Stimulated activated CD4-positive, alpha-beta T cell treated with anti-CD3 and anti-CD28 coated beads, Interleukin-1b, Interleukin-23, amount 100 ng/mL, for 1 hour (primary cell): ENCODE data around the gene IFRD1.

Experiments used
- DNase-seq, 2 donors: peaks; one replicate each; pipeline ENCODE4 v3.0.0-alpha.2; 2020; ENCODE audit warnings: low read depth in 2 of 2

IFRD1 gene

GRCh38 chr7:112487457-112488263 lies 37.4 kb downstream of the IFRD1 start:
- DNase-seq: no peak

DNA sequence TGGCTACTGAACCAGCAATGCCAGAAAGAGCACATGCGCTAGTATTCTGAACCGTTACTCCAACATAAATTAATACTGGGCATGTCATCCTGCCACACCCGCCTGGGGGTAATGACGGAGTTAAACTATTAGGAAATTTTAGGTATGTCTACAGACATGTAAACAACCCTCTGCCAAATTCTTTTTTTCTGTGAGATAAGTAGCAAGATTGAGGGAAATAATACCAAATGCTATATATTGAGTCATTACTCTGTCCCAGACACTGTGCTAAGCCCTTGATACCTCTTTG lies 37.9 kb downstream of the IFRD1 start:
- DNase-seq: no peak

DNA sequence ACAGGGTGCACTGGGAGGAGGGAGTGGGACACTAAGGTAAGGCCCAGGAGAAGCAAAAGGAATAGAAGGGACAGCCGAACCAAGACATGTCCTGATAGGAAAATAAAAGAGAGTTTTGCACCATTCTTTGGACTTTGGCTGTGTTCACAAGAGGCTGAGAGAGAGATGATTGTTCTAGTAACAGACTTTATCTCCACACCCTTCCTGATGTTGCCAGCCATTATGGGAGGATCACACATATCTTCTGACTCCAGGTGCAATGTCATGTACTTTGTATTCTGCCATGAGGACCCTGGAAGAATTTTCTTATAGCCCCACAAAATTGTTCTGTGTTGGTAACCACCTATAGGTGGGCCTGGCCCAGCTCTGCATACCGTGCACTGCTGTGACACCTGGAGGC lies 41.9 kb downstream of the IFRD1 start:
- DNase-seq: no peak

- DNase-seq: no peak
Observed at GRCh38 chr7:112494656-112495055, 44.4 kb downstream of the IFRD1 start.

- DNase-seq: no peak
Observed at GRCh38 chr7:112495156-112495788, 45.0 kb downstream of the IFRD1 start.

- DNase-seq: peak in 1 of 2 donors; percentile 15
Observed at GRCh38 chr7:112495810-112496462, 45.7 kb downstream of the IFRD1 start.

DNA sequence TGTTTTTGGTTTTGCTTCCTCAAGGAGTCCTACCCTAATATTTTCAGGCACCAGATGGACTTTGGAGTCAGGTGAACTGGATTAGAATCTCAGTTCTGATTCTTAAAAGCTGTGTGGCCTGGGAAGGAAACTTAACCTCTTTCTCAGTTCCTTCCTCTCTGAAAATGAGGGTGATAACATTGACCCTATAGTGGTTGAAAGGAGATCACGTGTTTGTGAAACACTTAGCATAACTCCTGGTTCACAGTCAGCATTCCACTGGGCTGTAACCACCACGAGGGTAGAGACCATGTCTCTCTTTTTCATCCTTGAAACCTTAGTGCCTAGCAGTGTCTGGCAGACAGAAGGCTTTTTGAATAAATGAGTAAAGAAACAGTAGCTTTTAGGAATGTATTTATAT lies 47.2 kb downstream of the IFRD1 start:
- no peak for DNase-seq

DNA sequence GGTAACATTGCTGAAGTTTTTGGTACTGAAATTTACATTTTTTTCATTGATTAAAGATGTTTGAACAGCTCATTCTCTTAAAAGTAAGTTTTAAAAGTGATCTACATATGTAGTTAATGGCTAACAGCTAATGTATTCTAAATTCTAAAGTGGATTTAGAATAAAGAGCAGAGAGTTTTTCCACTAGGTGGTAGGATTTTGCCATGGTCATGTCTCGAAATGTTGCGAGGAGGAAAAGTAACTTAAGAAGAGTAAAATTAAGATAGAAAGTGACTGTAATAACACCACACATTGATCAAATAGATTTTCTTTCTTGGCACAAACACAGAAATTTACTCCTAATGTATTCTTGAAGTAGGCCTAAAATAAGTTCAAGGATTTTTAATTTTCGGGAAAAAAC lies 50.4 kb downstream of the IFRD1 start:
- DNase-seq: no peak

DNA sequence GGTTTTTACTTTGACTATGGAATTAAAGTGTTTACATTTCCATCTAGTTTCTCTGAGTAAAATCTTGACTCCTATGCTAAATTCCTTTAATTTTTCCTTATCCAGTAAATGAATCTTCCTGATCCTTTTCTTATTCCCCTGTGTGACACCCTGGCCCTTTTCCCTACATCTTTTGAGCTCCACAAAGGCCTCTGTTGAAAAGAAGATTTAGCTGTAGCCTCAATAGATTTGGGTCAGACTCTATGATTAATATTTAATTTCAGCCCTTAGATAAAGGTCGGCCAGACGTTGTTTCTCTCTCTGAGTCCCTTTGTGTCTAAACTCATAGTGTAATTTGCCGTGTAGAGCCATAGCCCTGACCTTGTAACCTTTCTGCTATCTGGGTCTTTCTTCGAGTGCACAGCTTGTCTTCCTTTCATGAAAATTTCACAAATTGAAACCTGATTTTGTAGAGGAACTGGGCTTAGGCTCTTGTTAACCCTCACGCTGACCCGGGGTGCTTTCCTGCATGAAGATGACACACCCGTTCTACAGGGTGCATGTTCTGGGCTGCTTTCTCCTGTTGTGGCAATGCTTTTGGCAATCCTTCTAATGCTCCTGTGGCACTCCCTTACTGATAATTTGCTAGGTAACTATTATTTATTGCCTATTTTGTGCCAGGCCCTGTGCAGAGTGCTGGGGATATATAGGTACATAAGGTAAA lies 51.7 kb downstream of the IFRD1 start:
- no peak for DNase-seq

DNA sequence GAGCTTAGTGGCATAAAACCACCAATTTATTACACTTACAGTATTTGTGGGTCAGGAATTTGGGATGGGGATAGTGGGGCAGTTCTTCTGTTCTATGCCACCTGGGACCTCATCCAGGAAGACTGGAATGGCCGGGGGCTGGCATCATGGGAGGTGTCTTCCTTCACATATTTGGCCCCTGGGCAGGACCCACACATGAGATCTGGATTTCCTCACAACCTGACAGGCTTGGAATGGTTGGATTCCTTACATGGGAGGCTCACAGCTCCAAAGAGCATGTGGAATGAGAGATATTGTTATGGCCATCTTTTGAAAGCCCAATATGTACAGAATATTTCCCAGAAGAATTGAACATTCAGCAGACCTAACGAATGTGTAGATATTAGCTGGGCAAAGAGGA lies 52.4 kb downstream of the IFRD1 start:
- DNase-seq: no peak

DNA sequence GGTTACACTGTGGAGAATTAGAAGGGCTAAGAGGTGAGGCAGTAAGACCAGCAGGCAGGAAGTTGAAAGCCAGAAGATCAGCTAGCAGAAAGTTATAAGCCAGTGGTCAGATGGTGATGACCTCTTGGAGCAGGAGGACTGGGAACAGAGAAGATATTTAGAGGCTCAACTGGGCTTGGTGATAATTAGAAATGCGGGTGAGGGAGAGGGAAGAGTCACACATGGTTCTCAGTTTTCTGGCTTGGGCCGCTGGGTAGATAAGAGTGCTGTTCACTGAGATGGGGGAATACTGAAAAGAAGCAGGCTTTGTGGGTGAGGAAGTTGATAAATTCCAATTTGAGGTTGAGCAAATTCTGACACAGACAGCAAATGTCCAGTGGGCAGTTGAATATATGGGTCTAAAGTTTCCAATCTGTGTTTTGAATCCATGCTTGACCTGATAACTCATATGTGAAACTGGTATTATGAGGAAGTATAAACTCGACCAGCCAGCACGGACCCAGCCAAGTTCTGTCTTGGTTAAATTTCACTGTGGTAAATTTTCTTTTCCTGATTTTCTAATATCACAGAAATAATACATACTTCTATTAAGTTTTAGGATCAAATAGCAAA lies 53.2 kb downstream of the IFRD1 start:
- no peak for DNase-seq

- DNase-seq: no peak
Observed at GRCh38 chr7:112504093-112504695, 53.9 kb downstream of the IFRD1 start.

DNA sequence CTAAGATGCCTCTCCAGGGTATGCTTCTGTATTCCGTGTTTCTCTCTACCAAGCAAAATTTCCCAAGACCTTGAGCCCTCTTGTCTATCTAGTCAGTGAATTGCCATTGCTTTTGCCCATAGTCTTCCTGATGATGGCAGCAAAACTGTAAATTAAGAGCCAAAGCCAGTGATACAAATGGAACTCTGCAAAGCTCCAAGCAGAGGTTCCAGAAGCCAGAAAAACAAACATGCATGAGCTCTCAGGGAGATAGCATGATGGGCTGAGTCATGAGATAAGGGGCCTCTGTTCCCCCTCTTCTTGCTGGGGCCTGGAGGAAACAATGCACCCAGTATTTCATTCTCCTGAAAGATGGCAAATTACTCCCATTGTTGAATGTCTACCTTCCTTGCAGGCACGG lies 55.2 kb downstream of the IFRD1 start:
- DNase-seq: no peak

- no peak for DNase-seq
Observed at GRCh38 chr7:112508404-112508803, 58.1 kb downstream of the IFRD1 start.

- DNase-seq: no peak
Observed at GRCh38 chr7:112509402-112509801, 59.1 kb downstream of the IFRD1 start.

DNA sequence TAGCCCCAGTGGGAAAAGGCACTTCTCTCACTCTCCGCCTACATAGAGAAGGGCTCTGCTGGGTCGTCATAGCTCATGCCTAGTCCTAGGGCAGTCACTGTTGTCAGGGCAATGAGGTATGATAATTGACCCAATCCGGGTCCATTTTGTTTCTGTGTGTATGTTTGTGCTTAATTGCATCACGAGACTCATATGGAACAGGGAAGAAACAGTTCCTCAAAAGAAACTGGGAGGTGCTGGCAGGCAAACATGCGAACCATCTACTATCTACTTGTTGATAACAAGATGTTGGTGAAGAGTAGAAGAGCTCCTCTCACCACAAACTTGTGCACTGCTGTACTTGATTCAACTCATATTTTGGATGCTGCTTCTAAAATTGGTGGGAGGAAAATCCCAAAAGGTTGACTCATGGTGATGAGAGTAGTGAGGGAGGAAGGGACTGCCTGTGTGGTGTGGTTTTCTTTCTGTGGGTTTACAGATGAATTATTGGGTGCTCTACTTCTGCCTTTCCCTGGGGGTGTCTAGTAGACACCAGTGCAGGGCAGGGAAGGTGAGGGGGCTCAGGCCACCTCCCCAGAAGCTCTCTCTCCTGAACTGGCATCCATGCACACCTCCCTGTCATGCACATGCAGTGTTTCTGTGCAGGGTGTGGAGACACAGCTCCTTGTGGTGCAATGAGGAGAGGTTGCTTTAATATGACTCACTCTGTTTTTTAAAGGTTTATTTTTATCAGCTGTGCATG lies 59.9 kb downstream of the IFRD1 start:
- DNase-seq: no peak

- no peak for DNase-seq
Observed at GRCh38 chr7:112510743-112511110, 60.5 kb downstream of the IFRD1 start.

- DNase-seq: no peak
Observed at GRCh38 chr7:112511451-112512202, 61.4 kb downstream of the IFRD1 start.

DNA sequence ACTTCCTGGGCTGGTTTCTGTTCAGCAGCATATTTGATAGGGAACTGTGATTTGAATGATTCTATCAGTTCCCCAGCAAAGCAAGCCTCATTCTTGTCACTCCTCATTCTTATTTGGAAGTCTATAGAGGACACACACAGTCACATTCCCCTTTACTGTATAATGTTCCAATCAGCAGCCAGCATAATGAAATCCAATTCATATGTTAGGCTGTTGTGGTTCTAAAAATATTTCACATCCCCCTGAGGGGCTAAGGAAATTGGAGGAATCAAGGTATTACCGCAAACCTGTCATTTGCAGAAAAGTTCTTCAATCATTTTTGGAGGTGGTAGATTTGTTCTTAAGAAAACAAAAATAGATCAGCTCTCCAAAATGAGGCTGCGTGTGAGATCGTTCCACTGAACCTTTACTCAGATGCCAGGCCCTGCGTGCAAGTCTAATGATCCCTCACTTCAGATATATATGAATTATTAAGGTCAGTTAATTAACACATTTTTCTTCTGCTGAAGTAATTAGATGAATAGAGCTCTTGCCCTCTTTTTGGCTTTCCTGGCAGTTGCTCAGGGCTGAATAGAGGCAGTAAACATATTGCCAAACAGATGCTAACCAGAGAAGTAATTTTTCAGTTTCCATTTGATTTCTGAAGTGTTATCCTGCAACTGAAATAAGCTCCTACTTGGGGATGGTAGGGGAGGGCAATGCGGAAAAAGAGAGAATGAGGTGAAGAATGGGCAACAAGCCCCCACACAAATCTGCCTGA lies 62.4 kb downstream of the IFRD1 start:
- DNase-seq: no peak

- no peak for DNase-seq
Observed at GRCh38 chr7:112515989-112516388, 65.7 kb downstream of the IFRD1 start.
